HCEC 1CT (cell line): ENCODE results near the gene DTNBP1.

Experiments used
- DNase-seq: peaks from one replicate; pipeline ENCODE4 v3.0.0-alpha.2; 2017

DTNBP1 gene

DNA sequence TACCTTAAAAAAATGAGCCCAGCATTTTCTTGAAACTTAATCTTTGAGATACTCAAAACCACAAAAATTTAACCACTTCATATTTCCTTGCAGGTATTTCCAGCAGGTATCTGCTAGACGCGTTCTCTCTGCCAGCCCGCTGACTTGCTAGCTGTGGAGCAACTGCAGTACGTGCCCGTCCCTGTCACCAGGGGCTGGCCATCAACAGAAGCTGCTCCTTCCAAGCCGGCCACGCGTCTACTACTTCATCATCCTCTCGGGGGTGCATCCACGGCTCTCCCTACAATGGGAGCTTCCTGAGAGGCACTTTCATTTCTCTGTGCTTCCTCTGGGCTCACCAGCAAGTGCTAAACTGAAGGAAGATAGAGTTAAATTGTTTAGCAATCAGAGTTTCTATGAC, 132.4 kb downstream of the DTNBP1 start:
- DNase-seq, result no peak

DNA sequence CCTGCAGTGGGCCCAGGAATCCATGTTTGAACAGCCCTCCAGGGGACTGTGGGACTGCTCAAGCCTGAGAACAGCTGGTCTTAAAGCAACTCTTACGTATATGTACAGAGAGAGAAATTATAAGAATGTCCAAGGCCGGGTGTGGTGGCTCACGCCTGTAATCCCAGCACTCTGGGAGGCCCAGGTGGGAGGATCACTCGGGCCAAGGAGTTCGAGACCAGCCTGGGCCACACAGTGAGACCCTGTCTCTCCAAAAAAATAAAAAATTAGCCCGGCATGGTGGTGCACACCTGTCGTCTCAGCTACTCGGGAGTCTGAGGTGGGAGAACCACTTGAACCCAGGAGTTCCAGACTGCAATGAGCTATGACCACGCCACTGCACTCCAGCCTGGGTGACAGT, 134.0 kb downstream of the DTNBP1 start:
- DNase-seq, result no peak

DNA sequence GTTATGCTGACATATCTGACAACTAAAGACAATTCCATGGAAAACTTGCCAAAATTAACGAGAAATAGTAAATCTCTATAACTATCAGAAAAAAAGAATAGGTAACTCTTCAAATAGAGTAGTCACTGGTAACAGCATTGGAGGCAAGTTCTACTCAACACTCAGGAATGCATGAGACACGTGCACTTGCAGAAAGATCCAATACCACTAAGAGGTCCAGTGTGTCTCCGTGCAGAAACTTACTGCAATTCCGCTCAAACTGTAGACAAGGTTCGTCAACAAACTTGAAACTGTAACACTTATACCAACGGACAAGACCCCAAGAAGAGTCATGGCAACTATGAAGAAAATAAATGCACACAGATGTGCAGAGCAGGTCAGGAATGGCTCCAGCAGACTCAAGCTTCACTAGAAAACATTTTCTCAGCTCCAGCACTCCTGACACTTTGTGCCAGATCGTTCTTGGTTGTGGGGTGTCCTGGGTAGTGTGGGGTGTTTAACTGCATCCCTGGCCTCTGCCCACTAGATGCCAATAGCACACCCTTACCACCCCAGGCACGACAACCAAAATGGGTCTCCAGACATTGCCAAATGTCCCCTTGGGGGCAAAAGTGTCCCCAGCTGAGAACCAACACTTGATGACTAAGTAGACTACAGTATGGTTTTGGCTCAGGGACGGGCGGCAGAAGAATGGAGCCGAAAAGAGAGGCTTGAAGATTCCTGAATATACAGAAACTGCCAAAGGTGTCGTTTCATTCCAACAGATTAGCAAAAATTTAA, 134.8 kb downstream of the DTNBP1 start:
- DNase-seq, result no peak

DNA sequence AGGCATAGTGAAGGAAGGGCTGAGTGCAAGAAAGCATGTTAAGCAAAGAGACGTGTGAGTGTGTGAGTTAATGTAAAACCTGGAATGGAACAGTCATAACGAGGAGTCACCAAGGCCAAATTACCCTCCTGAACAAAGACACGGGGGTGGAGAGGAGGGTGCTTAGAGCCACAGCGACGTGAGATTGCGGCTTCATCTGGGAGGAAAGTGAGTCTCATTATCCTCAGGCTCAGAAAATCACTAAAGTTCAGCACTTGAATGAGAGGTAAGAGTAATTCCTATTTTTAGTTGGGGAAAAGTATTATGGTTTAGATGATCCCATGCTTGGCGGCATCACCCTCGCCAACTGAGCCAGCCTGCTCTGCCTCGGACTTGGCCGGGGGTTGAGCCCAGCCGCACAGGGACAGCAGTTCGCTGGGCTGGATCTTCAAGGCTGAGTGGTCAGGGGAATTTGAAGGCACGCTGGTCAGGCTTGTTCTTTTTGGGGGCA, 136.6 kb downstream of the DTNBP1 start:
- DNase-seq, result no peak

DNA sequence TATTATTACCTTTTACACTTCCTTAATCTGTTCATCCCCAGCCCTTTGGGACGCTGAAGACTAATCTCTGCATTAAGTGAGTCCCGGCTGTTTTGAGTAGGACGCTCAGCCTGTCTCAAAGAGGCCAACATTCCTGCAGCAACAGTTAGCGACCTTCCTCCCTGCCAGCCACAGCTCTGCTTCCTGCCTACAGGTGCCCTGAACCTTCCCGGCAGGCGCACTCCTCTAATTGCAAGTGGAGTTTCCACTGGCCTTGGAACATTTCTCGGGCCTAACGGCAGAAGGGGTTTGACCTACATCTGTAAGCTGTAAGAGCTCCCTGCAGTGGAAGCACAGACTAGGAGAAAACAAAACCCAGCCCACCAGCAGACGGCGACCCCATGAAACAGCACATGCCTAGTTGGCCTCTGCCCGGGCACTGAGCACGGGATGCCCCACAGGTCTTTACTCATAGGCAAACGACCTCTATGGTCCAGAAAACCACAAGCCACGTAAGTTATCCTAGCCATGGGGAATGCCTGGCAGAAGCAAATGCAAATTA, 137.9 kb downstream of the DTNBP1 start:
- DNase-seq, result no peak

DNA sequence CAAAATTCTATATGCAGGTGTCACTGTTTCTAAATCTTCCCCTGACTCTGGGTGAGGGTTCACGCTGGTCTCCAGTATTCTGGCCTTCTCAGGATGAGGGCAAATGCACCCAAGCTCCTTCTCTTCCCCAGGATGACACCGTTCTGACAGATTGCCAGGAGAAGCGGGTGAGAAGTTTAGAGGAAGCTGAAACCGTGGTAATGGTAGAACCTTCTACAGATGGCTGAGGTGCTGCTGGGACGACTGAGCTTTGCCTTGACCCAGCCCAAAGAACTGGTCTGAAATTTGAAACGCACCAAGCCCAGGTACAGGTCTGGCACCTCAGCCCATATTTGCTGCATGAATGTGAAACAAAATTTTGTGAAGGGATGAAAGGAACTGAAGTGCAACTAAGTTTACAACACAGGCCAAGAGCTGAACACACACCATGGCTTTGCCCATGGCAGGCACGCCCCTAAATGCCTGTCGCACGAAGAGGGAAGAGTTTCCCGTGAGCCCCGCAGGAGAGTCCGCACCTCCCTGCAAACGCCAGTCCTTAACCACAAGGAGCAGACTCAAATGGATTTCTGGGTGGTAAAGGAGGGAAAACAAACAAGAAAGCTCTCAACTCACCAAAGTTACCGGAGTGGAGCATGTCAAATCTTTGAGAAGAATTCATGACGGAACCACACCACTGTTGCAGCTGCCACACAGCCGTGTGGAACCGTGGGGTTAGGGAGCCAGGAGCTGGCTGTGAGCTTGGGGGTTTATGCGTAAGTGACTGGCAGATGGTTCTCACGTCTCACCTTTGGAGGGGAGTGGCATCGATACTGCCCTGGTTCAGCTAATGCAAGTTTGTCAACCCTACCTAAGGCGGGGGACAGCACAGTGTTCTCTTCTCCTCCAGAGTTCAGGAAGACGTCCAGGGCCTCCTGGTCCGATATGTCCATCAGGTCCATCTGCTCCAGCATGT, 138.9 kb downstream of the DTNBP1 start:
- DNase-seq, result no peak

DNA sequence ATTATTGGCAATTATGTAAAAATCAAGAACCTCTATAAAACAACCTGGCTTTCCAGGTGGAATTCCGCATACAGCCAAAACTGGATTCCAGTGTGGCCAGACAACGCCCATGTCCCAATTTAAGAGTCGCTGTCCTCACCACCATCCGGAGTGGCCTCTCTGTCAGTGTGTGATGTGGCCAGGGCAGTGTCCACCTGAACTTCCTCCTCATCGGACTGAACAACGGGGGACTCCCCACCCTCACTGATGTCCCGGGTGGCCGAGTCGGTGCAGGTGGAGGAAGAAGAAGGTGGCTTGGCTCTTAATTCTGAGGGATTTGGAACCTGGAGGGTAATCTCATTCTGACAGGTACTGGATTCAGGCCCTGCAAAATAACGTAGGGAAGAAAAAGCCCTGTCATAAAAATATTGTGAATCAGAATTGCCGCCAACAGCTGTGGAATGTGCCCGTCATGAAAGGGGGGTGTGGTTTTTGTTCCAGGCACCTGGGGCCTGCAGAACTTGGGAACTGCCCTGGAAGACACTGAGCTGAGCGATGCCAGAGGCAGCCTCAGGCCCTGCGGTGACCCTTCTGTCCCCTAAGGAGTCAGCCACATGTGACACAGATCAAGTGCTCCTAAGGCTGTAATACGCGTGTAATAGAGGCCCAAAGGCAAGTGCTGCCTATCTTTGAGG, 139.8 kb downstream of the DTNBP1 start:
- no peak for DNase-seq

DNA sequence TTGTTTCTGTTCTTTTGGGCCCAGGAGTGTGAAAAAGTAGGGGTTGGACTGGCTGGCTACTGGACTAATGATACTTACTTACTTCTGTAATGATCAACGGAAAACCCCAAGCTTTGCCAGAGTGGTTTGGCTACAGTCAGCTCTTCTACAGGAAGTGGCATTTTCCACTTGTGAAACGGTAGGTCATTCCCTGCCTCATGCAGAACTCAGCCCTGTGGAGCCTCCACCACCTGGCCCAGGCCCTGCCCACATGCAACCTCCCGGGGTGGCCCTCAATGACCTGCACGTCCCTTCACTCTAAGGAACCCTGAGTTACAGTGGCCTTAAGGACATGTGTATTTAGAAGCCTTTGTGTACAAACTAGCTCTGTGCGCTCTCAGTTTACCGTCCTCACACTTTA, 140.4 kb downstream of the DTNBP1 start:
- no peak for DNase-seq

DNA sequence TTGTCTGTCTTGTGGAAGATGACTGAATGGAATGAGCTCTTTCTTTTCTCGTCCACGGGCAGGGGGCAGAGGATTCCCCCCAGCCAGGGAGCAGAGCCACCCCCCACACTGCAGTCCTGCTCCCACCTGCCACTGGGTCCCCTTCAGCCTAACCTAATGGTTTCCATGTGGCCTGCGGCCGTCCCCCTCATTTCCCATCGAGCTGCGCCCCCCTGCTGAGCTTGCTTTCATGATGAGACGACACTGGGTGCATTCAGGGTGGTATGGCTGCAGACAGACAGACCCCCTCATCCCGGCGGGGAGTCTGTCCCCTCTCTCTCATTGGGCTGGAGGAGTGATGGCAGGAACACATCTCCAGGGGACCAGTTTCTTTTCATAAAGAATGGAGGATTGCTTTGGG, 140.8 kb downstream of the DTNBP1 start:
- DNase-seq, result no peak

DNA sequence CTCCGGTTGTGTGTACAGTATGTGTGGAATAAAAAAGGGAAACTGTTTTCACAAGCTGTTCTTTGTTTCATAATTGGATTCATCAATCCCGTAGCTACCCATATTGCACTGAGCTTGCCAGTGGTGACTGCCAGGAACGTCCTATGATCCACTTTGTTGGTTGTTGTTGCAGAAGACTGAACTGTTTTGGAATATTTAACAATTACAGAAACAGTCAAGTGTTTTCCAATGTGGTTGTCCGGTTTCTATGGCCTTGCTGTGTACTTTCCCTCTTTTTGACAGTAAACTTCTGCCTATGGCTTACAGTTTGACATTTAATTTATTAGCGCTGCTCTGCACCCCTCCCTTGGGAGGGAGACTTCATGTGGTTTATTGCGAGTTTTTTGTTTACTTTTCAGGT, 141.2 kb downstream of the DTNBP1 start:
- DNase-seq, result no peak

DNA sequence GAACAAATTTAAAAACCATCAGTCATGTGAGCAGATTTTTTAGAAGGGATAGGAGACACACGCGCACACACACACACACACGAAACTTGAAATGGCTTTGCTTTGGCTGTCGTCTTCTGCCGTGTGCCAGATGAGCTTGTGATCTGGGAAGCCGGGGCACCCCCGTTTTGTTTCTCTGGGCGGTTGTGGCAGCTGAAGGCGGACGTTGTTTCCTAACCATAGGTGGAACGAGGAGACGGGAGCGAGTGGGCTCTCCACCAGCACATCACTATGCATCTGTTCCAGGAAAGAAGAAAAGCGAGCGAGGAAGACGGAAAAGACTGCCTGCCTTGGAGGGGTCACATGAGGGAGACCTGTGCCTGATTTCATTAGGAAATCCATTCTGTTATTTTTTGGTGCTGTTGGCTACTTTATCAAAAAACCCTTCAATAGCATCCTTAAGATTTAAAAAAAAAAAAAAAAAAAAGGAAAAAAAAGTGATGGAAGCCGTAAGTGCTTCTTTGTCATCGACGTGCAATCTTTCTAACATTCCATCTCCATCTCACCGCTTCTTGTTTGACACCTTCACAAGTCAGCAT, 142.1 kb downstream of the DTNBP1 start:
- DNase-seq, result no peak

DNA sequence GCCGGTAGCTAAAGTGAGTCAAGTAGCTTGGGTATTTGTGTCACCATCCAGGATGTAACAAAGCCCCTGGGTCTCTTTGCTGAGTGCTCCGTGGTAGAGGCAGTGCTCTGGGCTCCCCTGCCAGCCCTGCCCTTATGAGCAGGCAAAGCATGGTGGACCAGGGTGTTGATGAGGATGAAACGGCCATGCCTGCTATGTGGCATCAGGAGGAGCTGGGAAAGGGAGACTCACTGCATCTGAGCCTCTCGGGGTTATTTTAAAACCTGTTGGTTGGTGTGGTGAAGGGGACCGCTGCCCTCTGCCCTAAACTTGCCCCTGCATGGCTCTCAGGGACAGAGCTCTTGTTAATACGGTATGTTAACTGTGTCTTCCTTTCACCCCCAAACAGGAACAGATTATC, 143.1 kb downstream of the DTNBP1 start:
- no peak for DNase-seq

DNA sequence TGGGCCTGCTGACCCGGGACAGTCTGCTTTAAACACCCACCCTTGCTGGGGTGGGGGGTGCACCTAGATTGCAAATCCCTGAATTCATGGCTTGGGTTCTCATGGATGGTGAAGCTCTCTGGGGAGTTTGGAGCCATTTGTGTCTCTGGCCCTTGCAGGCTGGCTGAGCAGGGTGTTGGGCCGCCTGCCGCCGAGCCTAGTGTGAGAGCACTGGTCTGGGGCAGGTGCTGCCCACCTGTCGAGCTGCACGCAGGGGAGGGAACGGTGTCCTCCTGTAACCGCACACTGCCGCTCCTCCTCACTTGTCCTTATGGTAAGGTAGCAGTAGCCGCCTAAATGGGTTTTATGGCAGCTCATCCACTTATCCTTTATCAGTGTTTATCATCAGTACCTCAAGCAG, 143.9 kb downstream of the DTNBP1 start:
- no peak for DNase-seq

DNA sequence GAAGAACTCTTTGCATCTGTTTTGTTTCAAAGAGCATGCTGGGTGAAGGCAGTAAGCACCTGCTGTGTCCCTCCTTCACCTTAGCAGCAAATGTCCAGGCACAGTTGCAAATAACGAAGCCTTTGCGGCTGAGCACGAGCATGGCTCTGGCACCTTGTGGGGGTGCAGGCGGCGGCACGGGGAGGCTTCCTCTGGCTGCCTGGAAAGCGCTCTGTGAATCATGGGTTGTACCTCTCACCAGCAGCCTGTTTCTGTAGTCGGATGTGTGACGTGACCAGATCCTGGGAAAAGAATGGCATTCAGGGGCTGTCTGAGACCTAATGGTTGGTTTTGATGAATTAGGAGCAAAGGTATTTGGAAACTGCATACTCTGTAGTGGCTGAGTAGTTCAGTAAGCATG, 144.8 kb downstream of the DTNBP1 start:
- no peak for DNase-seq

DNA sequence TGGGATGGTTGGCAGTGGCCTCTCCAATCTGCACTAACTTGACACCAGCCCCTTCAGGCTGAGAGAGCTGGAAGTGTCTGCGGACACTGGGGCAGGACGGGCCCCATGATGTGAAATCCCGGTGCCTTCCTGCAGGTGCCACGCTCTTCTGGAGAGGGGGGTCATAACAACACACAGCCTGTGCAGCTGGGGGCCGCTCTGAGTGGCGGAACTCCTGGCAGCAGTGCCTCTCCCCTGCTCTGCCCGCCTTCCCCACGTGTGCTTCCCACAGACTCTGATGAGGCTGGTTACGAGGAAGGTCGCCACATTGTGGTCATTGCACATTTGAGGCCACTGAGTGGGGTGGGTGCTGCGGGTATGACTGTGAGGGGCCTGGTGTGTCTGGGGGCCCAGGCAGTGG, 145.2 kb downstream of the DTNBP1 start:
- no peak for DNase-seq

DNA sequence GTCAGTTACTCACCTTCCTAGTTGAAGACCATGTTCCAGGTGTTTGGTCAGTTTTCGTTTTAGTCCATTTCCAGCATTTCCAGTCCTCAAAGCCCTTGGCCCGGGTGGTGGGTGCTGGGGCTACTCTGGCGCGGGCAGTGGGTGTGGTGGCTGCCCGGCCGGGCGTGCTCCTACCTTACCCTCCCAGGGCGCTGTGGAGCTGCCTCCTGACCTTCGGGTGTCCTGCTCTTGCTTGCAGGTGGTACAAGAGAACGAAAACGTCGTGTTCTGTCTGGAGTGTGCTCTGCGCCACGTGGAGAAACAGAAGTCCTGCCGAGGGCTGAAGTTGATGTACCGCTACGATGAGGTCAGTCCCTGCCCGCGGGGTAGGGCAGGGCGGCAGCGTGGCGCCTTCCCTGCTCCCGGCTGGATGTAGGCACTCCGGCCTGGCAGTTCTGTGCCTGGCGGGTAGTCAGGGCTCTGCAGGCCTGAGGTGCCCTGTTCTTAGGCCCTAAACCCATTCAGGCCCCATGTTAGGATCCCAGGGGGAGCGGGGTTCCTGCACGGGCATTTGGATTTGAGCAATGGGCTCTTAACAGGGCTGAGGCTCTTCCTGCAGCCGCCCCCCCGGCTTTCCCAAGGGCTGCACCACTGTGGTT, 145.8 kb downstream of the DTNBP1 start:
- DNase-seq, result no peak

DNA sequence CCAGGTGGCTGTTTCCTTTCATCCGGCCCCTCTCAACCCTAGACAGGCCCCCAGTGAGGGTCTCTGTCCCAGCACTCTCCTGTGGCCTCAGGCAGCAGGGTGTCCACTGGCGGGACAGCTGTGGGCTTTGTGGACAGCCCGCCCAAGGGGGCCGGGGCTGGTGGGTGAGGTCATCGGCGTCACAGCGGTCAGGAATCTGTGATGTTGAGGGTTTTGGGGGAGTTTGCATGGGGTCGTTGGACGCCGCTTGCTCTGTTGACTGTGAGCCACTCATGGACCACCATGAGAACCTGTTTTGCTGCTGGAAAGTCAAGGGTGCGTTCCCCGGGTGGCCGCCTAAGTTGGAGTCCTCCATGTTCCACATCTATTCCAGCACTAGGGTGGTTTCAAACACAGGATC, 146.4 kb downstream of the DTNBP1 start:
- no peak for DNase-seq

DNA sequence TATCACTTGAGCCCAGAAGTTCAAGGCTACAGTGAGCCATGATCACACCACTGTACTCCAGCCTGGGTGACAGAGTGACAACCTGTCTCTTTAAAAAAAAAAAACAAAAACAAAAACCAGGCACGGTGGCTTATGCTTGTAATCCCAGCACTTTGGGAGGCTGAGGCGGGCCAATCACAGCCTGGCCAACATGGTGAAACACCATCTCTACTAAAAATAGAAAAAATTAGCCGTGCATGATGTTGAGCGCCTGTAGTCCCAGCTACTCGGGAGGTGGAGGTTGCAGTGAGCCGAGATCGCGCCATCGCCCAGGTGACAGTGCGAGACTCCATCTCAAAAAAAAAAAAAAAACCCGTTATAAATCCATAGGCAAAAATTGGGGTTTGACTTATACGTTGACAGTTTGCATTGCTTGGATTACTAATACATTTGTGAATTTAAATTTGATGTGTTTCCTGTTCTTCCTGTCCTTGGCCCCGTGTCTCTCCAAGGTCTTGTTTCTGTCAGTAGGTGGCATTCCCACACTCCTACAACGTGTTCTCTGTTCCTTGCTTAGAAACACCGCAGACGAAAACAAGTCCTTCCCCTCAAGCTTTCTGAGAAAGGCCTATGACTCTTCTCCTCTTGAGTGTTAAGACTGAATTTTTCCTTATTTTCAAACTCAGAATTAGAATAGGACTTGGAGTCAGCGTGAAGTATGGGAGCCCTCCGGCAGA, 147.0 kb downstream of the DTNBP1 start:
- DNase-seq, result no peak

DNA sequence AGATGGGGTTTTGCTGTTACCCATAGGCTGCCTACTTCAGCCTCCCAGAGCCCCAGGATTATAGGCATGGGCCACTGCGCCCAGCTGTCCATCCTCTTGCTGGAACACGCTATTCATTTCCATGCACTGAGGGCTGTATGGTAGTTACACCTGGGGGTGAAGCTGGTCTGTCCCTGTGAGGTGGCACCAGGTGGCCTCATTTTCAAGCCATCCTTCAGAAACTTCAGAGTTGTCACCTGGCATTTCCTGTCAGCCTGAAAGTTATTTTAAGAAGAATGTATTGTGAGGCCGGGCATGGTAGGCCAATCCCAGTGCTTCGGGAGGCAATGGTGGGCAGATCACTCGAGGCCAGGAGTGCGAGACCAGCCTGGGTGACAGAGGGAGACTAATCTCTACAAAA, 147.6 kb downstream of the DTNBP1 start:
- no peak for DNase-seq

DNA sequence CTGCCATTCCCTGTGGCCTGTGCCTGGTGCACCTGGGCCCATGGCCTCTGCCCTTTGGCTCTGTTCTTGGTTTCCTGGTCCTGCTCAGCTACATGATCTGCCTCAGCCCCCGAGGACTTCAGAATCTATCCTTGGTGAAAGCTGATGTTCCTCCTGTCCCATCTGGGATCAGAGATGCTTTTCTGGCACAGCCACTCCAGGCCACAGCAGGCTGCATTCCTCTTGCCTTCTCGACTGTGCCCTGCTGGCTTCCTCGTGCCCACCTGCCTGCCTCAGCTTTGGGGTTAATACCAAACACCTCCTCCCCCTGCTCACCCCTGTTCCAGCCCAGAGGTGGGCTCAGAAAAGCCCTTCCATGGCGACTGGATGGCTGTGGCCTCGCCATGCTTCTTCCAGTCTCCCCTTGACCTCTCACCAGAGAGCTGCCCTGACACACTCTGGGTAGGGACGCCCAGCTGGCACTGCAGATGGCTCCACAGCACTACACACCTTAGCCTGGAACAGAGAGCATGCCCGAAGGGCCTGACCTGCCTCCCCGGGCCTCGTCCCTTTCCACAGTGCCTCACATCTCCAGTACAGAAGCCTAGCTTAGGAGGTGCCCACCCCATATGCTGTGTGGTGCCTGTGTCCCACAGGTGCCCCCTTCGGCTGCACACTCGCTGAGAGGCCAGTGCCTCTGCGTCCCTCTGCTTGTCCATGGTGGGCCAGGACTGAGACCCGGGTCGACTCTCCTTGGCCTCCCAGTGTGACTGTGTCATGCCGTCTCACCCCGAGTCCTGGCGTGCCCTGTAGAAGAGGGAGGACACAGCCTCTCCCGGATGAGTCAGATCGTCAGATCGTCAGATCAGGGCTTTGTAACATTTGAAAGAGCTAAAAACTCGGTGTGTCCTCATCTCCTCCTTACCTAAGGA, 148.8 kb downstream of the DTNBP1 start:
- DNase-seq, result no peak
